Right atrium auricular region (tissue), 2 donors: ENCODE data around the gene HS1BP3. TPM values are rescaled to one million over a fixed set of nuclear protein-coding genes. Genes with fewer than 3 reads are reported as not detected.

Experiments
- DNase-seq: peaks from one replicate; pipeline ENCODE4 v3.0.0-alpha.2; 2019; ENCODE audit warnings: low spot score
- H3K27ac ChIP-seq, 2 donors: fragments of 200-600 bp; sonication (generic); 1 replicate in 1 of 2; 2 replicates in 1 of 2; pipeline ENCODE4 v1.5.1; 2016 to 2019
- H3K27me3 ChIP-seq, 2 donors: fragments of 200-600 bp; sonication (generic); one replicate each; pipeline versions ENCODE4 v1.5.1 to v1.6.0; 2017 to 2019
- H3K36me3 ChIP-seq: fragments of 200-600 bp; sonication (generic); one replicate; pipeline ENCODE4 v1.5.1; 2016
- H3K4me1 ChIP-seq, 2 donors: fragments of 200-600 bp; sonication (generic); one replicate each; pipeline versions ENCODE4 v1.5.1 to v1.6.0; 2017 to 2019
- H3K4me3 ChIP-seq, 2 donors: fragments of 200-600 bp; sonication (generic); 1 replicate in 1 of 2; 2 replicates in 1 of 2; pipeline ENCODE4 v1.5.1; 2017 to 2019; ENCODE audit warnings: mild to moderate bottlenecking in 1 of 2, moderate library complexity in 1 of 2
- H3K9me3 ChIP-seq, 2 donors: fragments of 200-600 bp; sonication (generic); one replicate each; pipeline ENCODE4 v1.5.1; 2019
- CTCF ChIP-seq, 2 donors: fragments of 200-600 bp; sonication (generic); IDR thresholded peaks; one replicate each; pipeline ENCODE4 v1.5.1; 2019; ENCODE audit warnings: antibody characterized with exemption in 2 of 2
- total RNA-seq, 2 donors: library from RNA; depleted of rRNA; stranded (reverse); fragments of >200 nt; gene quantifications; one replicate each; pipeline ENCODE4 v1.1.0, GENCODE V29; 2016

Gene HS1BP3
- total RNA-seq, 2 donors from 2014 or later: 19.5 to 26.0 TPM

GRCh38 chr2:20648206-20648605, 2.7 kb downstream of the HS1BP3 start:
- Histone ChIP-seq H3K27me3 (no peaks in the 10 kb centered on the region), H3K4me1 (peaks cover 0 to 40% of the 10 kb centered on the region in 2 donors), H3K4me3 (no peak overlapping the region), H3K27ac (no peak overlapping the region), H3K36me3 (peaks cover 26% of the 10 kb centered on the region), H3K9me3 (no peaks in the 10 kb centered on the region)
- no peak for DNase-seq
- TF ChIP-seq CTCF (IDR thresholded peaks at IDR 0.05): no peak

- Histone ChIP-seq H3K4me3 (no peak overlapping the region), H3K4me1 (peaks cover 0 to 44% of the 10 kb centered on the region in 2 donors), H3K27ac (no peak overlapping the region), H3K27me3 (no peaks in the 10 kb centered on the region), H3K36me3 (peaks cover 31% of the 10 kb centered on the region), H3K9me3 (no peaks in the 10 kb centered on the region)
- DNase-seq: no peak
- TF ChIP-seq CTCF (IDR thresholded peaks at IDR 0.05): no peak
These were observed 3.2 kb downstream of the HS1BP3 start for GRCh38 chr2:20647738-20648137.

GRCh38 chr2:20647211-20647610, 3.7 kb downstream of the HS1BP3 start:
- no peak for TF ChIP-seq CTCF (IDR thresholded peaks at IDR 0.05)
- Histone ChIP-seq H3K4me1 (peaks cover 0 to 49% of the 10 kb centered on the region in 2 donors), H3K27me3 (no peaks in the 10 kb centered on the region), H3K36me3 (peaks cover 33% of the 10 kb centered on the region), H3K4me3 (no peak overlapping the region), H3K27ac (no peak overlapping the region), H3K9me3 (no peaks in the 10 kb centered on the region)
- no peak for DNase-seq

GRCh38 chr2:20646446-20646845, 4.5 kb downstream of the HS1BP3 start:
- TF ChIP-seq CTCF (IDR thresholded peaks at IDR 0.05): no peak
- no peak overlapping the region for H3K4me3 ChIP-seq
- no peaks in the 10 kb centered on the region for H3K9me3 ChIP-seq
- H3K4me1 ChIP-seq: peaks cover 0 to 52% of the 10 kb centered on the region in 2 donors
- no peak for DNase-seq
- no peak overlapping the region for H3K27ac ChIP-seq
- no peaks in the 10 kb centered on the region for H3K27me3 ChIP-seq
- peaks cover 37% of the 10 kb centered on the region for H3K36me3 ChIP-seq

- peaks cover 0 to 57% of the 10 kb centered on the region in 2 donors for H3K4me1 ChIP-seq
- no peak overlapping the region for H3K27ac ChIP-seq
- peaks cover 44% of the 10 kb centered on the region for H3K36me3 ChIP-seq
- H3K4me3 ChIP-seq: no peak overlapping the region
- no peaks in the 10 kb centered on the region for H3K9me3 ChIP-seq
- TF ChIP-seq CTCF (IDR thresholded peaks at IDR 0.05): no peak
- H3K27me3 ChIP-seq: no peaks in the 10 kb centered on the region
- DNase-seq: no peak
These were observed 5.1 kb downstream of the HS1BP3 start for GRCh38 chr2:20645761-20646160.

- Histone ChIP-seq H3K36me3 (peaks cover 47% of the 10 kb centered on the region), H3K27ac (no peak overlapping the region), H3K4me1 (peaks cover 0 to 57% of the 10 kb centered on the region in 2 donors), H3K27me3 (no peaks in the 10 kb centered on the region), H3K9me3 (no peaks in the 10 kb centered on the region), H3K4me3 (no peak overlapping the region)
- no peak for DNase-seq
- TF ChIP-seq CTCF (IDR thresholded peaks at IDR 0.05): no peak
These were observed 5.6 kb downstream of the HS1BP3 start for GRCh38 chr2:20645301-20645701.
